PFSK-1 (cell line): ENCODE data around the gene GHRHR.

Experiments used
- FOXP2 ChIP-seq: optimal IDR thresholded peaks from 2 replicates; pipeline ENCODE3; 2011; ENCODE audit warnings: borderline replicate concordance, control low read depth, inconsistent platforms; ENCODE audit not compliant: insufficient read depth; ENCODE audit errors: extremely low read length, extremely low read depth
- POLR2AphosphoS5 ChIP-seq: IDR thresholded peaks from 2 replicates; pipeline ENCODE4 v1.6.1; 2012; ENCODE audit warnings: low read depth, mild to moderate bottlenecking, control low read depth, low read length, moderate library complexity
- SIN3A ChIP-seq: IDR thresholded peaks from 2 replicates; pipeline ENCODE4 v1.6.1; 2012; ENCODE audit warnings: mild to moderate bottlenecking, low read length, moderate library complexity, borderline replicate concordance; ENCODE audit not compliant: insufficient read depth
- TAF1 ChIP-seq: IDR thresholded peaks from 2 replicates; pipeline ENCODE4 v1.6.1; 2012; ENCODE audit warnings: low read length, control low read depth, borderline replicate concordance; ENCODE audit not compliant: insufficient read depth
- TF ChIP-seq, protein P1 (sequence below), 2 experiments: IDR thresholded peaks; 2 replicates each; pipeline versions ENCODE4 v1.6.1 to v1.8.0; 2011 to 2012; ENCODE audit warnings: low read depth in 2 of 2, low read length in 2 of 2, control low read depth in 1 of 2, inconsistent platforms in 1 of 2, mild to moderate bottlenecking in 1 of 2, moderate library complexity in 1 of 2; ENCODE audit not compliant: insufficient read depth in 1 of 2

GHRHR gene

DNA sequence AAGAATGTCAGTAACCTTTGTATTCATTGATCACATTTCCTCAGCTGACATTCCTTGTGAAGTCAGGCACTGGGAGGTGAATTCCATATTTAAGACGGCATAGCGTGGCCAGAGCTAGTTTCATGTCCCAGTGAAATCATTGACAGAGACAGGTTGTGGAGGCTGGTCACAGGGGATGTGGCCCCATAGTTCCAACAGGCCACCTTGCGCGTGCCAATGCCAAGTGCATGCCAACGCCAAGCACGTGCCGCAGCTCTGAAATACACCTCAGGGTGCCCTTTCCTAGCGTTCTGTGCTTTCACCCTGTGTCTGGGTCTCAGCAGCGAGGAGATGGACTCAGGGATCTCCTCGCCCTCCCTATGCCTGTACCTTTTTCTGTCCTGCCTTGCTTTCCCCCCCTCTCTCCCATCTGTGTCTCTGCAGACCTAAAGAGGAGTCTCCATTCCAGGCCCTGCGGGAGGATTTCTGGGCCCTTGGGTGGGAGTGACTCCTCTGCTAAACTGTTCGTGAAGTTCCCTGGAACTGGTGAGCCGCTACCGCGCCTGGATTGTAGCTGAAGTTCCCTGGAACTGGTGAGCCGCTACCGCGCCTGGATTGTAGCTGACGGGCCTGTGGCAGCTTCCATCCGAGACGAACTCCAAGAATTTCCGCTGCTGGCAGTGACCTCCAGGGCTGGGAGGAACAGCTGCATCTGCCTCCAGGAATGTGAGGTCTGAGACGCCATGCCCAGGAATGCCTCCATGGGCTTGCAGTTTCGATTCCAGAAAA lies 32.4 kb upstream of the GHRHR start:
- TF ChIP-seq FOXP2 (no peak), SIN3A (no peak), POLR2AphosphoS5 (no peak), TAF1 (no peak)
- TF ChIP-seq, protein P1, sequence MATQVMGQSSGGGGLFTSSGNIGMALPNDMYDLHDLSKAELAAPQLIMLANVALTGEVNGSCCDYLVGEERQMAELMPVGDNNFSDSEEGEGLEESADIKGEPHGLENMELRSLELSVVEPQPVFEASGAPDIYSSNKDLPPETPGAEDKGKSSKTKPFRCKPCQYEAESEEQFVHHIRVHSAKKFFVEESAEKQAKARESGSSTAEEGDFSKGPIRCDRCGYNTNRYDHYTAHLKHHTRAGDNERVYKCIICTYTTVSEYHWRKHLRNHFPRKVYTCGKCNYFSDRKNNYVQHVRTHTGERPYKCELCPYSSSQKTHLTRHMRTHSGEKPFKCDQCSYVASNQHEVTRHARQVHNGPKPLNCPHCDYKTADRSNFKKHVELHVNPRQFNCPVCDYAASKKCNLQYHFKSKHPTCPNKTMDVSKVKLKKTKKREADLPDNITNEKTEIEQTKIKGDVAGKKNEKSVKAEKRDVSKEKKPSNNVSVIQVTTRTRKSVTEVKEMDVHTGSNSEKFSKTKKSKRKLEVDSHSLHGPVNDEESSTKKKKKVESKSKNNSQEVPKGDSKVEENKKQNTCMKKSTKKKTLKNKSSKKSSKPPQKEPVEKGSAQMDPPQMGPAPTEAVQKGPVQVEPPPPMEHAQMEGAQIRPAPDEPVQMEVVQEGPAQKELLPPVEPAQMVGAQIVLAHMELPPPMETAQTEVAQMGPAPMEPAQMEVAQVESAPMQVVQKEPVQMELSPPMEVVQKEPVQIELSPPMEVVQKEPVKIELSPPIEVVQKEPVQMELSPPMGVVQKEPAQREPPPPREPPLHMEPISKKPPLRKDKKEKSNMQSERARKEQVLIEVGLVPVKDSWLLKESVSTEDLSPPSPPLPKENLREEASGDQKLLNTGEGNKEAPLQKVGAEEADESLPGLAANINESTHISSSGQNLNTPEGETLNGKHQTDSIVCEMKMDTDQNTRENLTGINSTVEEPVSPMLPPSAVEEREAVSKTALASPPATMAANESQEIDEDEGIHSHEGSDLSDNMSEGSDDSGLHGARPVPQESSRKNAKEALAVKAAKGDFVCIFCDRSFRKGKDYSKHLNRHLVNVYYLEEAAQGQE (IDR thresholded peaks at IDR 0.05; ENCODE audit: insufficient read depth in 1 of 2, low read depth in 2 of 2, low read length in 2 of 2): no peak

DNA sequence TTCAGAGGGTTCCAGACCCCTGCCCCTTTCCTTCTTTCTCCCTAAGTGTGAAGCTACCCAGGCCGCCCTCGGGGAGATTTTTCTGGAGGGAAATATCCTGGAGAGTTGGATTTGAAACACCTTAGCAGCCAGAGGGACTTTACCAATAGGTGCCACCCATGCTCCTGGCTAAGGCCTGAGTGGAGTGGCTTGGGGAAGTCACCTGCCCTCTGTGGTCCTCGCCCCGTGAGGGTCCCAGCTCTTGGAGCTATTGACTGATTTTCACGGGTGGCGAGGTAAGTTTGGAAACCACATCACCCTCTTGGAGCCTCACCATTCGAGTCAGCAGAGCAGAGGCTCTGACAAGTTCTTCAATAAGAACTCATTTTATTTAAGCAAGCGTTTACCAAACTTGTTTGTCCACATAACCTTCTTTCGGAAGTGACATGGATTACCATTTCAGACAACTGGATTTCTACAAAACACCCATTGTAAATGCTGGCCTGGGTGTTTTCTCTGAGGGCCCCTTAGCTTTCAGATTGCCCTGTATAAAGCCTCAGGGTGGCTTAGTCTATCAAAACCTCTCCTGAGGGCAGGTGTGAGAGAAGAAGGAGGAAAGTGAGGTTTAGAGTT lies 31.7 kb upstream of the GHRHR start:
- no peak for TF ChIP-seq SIN3A
- TF ChIP-seq TAF1: no peak
- no peak for TF ChIP-seq POLR2AphosphoS5
- TF ChIP-seq FOXP2: no peak
- TF ChIP-seq, protein P1 (IDR thresholded peaks at IDR 0.05; ENCODE audit: insufficient read depth in 1 of 2, low read depth in 2 of 2, low read length in 2 of 2): no peak

DNA sequence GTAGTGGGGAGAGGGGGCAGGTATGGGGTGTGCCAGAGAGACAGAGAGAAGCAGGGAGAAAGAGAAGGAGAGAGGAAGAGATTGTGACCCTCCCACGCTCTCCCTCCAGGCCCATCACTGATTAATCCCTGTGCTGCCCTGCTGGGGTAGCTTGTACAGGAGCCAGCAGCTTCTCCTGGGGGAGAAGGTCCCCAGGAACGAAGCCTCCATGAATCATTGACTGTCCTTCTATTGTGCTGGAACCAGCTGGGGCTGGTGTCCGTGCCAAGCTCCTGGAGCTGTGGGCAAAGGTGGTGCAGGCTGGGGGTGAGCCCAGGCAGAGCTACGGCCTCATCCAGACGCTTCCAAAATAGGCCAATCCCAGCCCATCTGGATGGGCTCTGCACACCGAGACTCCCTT lies 31.2 kb upstream of the GHRHR start:
- TF ChIP-seq SIN3A (no peak), POLR2AphosphoS5 (no peak), TAF1 (no peak), FOXP2 (no peak)
- TF ChIP-seq, protein P1 (IDR thresholded peaks at IDR 0.05; ENCODE audit: insufficient read depth in 1 of 2, low read depth in 2 of 2, low read length in 2 of 2): no peak

DNA sequence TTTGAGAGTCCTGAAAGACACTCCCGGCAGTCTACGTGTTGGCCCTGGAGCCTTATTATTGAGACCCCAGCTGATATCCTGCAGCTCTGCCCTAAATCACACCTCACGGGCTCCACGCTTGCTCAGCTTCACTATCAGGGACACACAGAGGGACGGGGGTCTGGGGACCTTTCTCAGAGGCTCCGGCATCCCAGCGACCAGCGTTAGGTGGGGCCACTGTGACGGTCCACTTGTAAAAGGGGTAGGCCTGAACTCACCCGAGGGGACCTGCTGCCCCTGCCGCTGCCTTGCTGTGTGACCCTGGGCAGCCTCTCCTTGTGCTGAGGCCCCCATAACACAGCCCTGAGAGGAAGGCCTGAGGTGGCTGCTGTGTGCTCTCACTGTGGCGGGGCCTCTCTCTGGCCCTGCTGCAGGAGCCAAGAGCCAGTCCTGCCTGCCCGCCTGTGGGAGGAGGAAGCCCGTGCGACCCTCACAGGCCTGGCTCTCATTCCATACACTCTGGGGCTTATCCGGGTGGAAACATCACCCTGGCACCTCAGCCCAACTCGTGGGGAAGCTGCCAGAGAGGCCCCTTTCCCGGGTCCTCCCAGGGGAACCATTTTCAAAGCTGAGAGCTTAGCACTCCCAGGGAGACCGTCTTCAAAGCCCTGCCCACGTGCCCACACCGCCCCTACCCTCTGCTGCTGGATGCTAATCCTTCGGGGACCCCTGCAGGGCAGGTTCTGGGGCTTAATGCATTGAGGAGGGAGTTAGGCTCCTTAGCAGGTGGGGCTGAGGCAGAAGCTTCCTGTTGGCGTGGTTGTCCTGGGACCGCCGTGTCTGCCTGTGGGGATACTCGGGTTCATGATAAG lies 30.4 kb upstream of the GHRHR start:
- TF ChIP-seq, protein P1 (IDR thresholded peaks at IDR 0.05; ENCODE audit: insufficient read depth in 1 of 2, low read depth in 2 of 2, low read length in 2 of 2): no peak
- TF ChIP-seq POLR2AphosphoS5: no peak
- no peak for TF ChIP-seq SIN3A
- no peak for TF ChIP-seq FOXP2
- no peak for TF ChIP-seq TAF1
